RWPE1 (cell line): Measurements from ENCODE around the gene ZFYVE28.
"Not testable (repeated sequence)": the region's sequence is repeated elsewhere in the genome, so short reads cannot be mapped to it uniquely, and the experiment has no call there.

Experiments used
- CTCF ChIA-PET: fragments of 350-600 bp; sonication (Branson Sonifier 250); formaldehyde crosslinking; extraction: SDS; loops from one replicate; lab custom pipeline; 2021; lab: Yijun Ruan, JAX
- POLR2A ChIA-PET: fragments of 400-600 bp; formaldehyde crosslinking; extraction: SDS; loops from one replicate; lab custom pipeline; 2020; ENCODE audit warnings: antibody characterized with exemption; ENCODE audit not compliant: low non-redundant PET; lab: Yijun Ruan, JAX
- DNase-seq: peaks from one replicate; pipeline ENCODE4 v3.0.0; 2012; ENCODE audit warnings: low spot score
- H3K27ac ChIP-seq: fragments of 450-650 bp; 2 replicates; pipeline ENCODE4 v1.5.1; 2017
- CTCF ChIP-seq: fragments of 450-650 bp; conservative IDR thresholded peaks from 2 replicates; pipeline ENCODE4 v1.5.1; 2017; ENCODE audit warnings: low read depth, mild to moderate bottlenecking

ZFYVE28 gene

GRCh38 chr4:2433609-2434350 lies 15.3 kb upstream of the ZFYVE28 start:
- TF ChIP-seq CTCF, result no peak
- H3K27ac ChIP-seq, result no peak overlapping the region
- DNase-seq, result no peak
- ChIA-PET POLR2A (interaction anchor here (0.5 kb wide), 1 partner anchor 73 kb away, joined by 4 read pairs; no protein-coding TSS in a partner anchor), CTCF (interaction anchor here (1.1 kb wide), 1 partner anchor 8 kb away, joined by 5 read pairs; no protein-coding TSS in a partner anchor)

GRCh38 chr4:2432991-2433530 lies 14.6 kb upstream of the ZFYVE28 start:
- no peak for DNase-seq
- H3K27ac ChIP-seq, result no peak overlapping the region
- CTCF ChIA-PET, result interaction anchor here (1.1 kb wide), 1 partner anchor 9 kb away, joined by 5 read pairs; no protein-coding TSS in a partner anchor
- no peak for TF ChIP-seq CTCF
- POLR2A ChIA-PET, result no interaction called here

GRCh38 chr4:2432004-2432403 lies 13.6 kb upstream of the ZFYVE28 start:
- ChIA-PET CTCF (no interaction called here), POLR2A (no interaction called here)
- no peak for DNase-seq
- no peak for TF ChIP-seq CTCF
- H3K27ac ChIP-seq, result no peak overlapping the region

- DNase-seq, CTCF ChIA-PET: not testable (repeated sequence)
Measured at GRCh38 chr4:2429945-2430757, 11.7 kb upstream of the ZFYVE28 start.

GRCh38 chr4:2428496-2429213 lies 10.2 kb upstream of the ZFYVE28 start:
- POLR2A ChIA-PET, result no interaction called here
- H3K27ac ChIP-seq, result peak overlapping the region; percentile 86
- CTCF ChIA-PET, result interaction anchor here (1.4 kb wide), 1 partner anchor 16 kb away, joined by 6 read pairs; no protein-coding TSS in a partner anchor
- no peak for DNase-seq
- TF ChIP-seq CTCF, result no peak

More at GRCh38 chr4:2429945-2430757, 11.7 kb upstream of the ZFYVE28 start:
- H3K27ac ChIP-seq, result peak overlapping the region; percentile 86
- POLR2A ChIA-PET, result not testable (repeated sequence)

- no peak for DNase-seq
- POLR2A ChIA-PET, result no interaction called here
- CTCF ChIA-PET, result interaction anchor here (0.7 to 1.4 kb wide), 3 partner anchors 14 to 35 kb away, joined by 3 to 6 read pairs (median 4); no protein-coding TSS in a partner anchor
- no peak for TF ChIP-seq CTCF
- no peak overlapping the region for H3K27ac ChIP-seq
Measured at GRCh38 chr4:2427383-2428334, 9.2 kb upstream of the ZFYVE28 start.
